Upper lobe of left lung (tissue), 6 donors: Measurements from ENCODE around the gene DKK1. TPM values are rescaled to one million over a fixed set of nuclear protein-coding genes. Genes with fewer than 3 reads are reported as not detected.
"Not testable (repeated sequence)": the region's sequence is repeated elsewhere in the genome, so short reads cannot be mapped to it uniquely, and the experiment has no call there.

Experiments
- ATAC-seq, 2 donors: fragments of 200-7000 bp; cut with Tn5 transposase; one replicate each; pipeline ENCODE4 v1.9.1; 2022; ENCODE audit warnings: mild to moderate bottlenecking in 2 of 2, moderate library complexity in 2 of 2; ENCODE audit not compliant: low FRiP score in 2 of 2
- DNase-seq, 2 donors: peaks; one replicate each; pipeline ENCODE4 v3.0.0-alpha.2; 2019 to 2020
- H3K27ac ChIP-seq, 4 donors: fragments of 200-600 bp; sonication (generic); one replicate each; pipeline ENCODE4 v1.5.1; 2016 to 2019
- H3K27me3 ChIP-seq, 4 donors: fragments of 200-600 bp; sonication (generic); one replicate each; pipeline ENCODE4 v1.5.1; 2017 to 2019
- H3K36me3 ChIP-seq, 4 donors: fragments of 200-600 bp; sonication (generic); one replicate each; pipeline ENCODE4 v1.5.1; 2016 to 2019
- H3K4me1 ChIP-seq, 4 donors: fragments of 200-600 bp; sonication (generic); one replicate each; pipeline ENCODE4 v1.5.1; 2018 to 2019
- H3K4me3 ChIP-seq, 4 donors: fragments of 200-600 bp; sonication (generic); one replicate each; pipeline ENCODE4 v1.5.1; 2017 to 2019; ENCODE audit warnings: mild to moderate bottlenecking in 2 of 4, moderate library complexity in 1 of 4
- H3K9me3 ChIP-seq, 4 donors: fragments of 200-600 bp; sonication (generic); one replicate each; pipeline ENCODE4 v1.5.1; 2018 to 2019
- CTCF ChIP-seq, 6 experiments: fragments of 450-650 bp in 4 of 6; fragments of 200-600 bp in 2 of 6; sonication (generic) in 2 of 6; IDR thresholded peaks; one replicate each; pipeline ENCODE4 v1.5.1; 2016 to 2019; ENCODE audit warnings: antibody characterized with exemption in 6 of 6
- EP300 ChIP-seq, 4 donors: sonication (generic); formaldehyde crosslinking; IDR thresholded peaks; one replicate each; pipeline ENCODE4 v1.5.1; 2017; ENCODE audit warnings: antibody characterized with exemption in 4 of 4, control low read depth in 2 of 4
- POLR2A ChIP-seq, 4 donors: fragments of 450-650 bp; IDR thresholded peaks; one replicate each; pipeline ENCODE4 v1.5.1; 2016 to 2017; ENCODE audit warnings: antibody characterized with exemption in 4 of 4, mild to moderate bottlenecking in 2 of 4
- POLR2AphosphoS5 ChIP-seq, 2 donors: sonication (generic); formaldehyde crosslinking; IDR thresholded peaks; one replicate each; pipeline ENCODE4 v1.5.1; 2017; ENCODE audit warnings: antibody characterized with exemption in 2 of 2
- WGBS, 2 donors: methylation state at CpG; one replicate each; pipeline ENCODE4 v1.1.5; 2017 to 2018; 5-methylcytosine and 5-hydroxymethylcytosine counted together
- total RNA-seq, 6 donors: library from RNA; depleted of rRNA in 4 of 6; stranded (reverse); fragments of >200 nt in 4 of 6; gene quantifications; one replicate each; pipeline versions ENCODE4 v1.1.0 to v1.2.1, GENCODE V29; 2016 to 2021
- donor health status: DM: no; HTN: no; CAD: no; lungs with moderate emphysema.
- donor health status: DM: no; HTN: yes; CAD: no; lungs with severe emphysema.

The DKK1 gene
- total RNA-seq, 6 donors from 2014 or later, result 3.1 to 11.7 (median 6.4) TPM; not detected in 2

- TF ChIP-seq EP300 (IDR thresholded peaks at IDR 0.05) (no peak), CTCF (IDR thresholded peaks at IDR 0.05) (no peak), POLR2AphosphoS5 (IDR thresholded peaks at IDR 0.05) (no peak), POLR2A (IDR thresholded peaks at IDR 0.05) (no peak)
- WGBS, 2 donors, result 83 to 85% methylated on average over 2 of the region's 2 CpGs
- Histone ChIP-seq H3K27me3 (no peaks in the 10 kb centered on the region), H3K36me3 (no peaks in the 10 kb centered on the region), H3K4me3 (no peak overlapping the region), H3K9me3 (no peaks in the 10 kb centered on the region), H3K4me1 (no peaks in the 10 kb centered on the region), H3K27ac (no peak overlapping the region)
- ATAC-seq, result no peak
- no peak for DNase-seq
Observed at GRCh38 chr10:52351914-52352330, 37.8 kb downstream of the DKK1 start.

- Histone ChIP-seq H3K4me3 (no peak overlapping the region), H3K27ac (no peak overlapping the region), H3K9me3 (no peaks in the 10 kb centered on the region), H3K27me3 (no peaks in the 10 kb centered on the region), H3K36me3 (no peaks in the 10 kb centered on the region), H3K4me1 (no peaks in the 10 kb centered on the region)
- DNase-seq (no peak), ATAC-seq (no peak)
- WGBS, 2 donors, result 84 to 85% methylated on average over 2 of the region's 2 CpGs
- no peak for TF ChIP-seq EP300 (IDR thresholded peaks at IDR 0.05)
- TF ChIP-seq CTCF (IDR thresholded peaks at IDR 0.05), result no peak
- TF ChIP-seq POLR2A (IDR thresholded peaks at IDR 0.05), result no peak
- no peak for TF ChIP-seq POLR2AphosphoS5 (IDR thresholded peaks at IDR 0.05)
Observed at GRCh38 chr10:52353205-52353604, 39.1 kb downstream of the DKK1 start.

- Histone ChIP-seq H3K36me3 (no peaks in the 10 kb centered on the region), H3K27ac (no peak overlapping the region), H3K4me3 (no peak overlapping the region), H3K9me3 (no peaks in the 10 kb centered on the region), H3K4me1 (no peaks in the 10 kb centered on the region), H3K27me3 (no peaks in the 10 kb centered on the region)
- DNase-seq, result no peak
- TF ChIP-seq EP300 (IDR thresholded peaks at IDR 0.05) (no peak), CTCF (IDR thresholded peaks at IDR 0.05) (no peak), POLR2A (IDR thresholded peaks at IDR 0.05) (no peak), POLR2AphosphoS5 (IDR thresholded peaks at IDR 0.05) (no peak)
- ATAC-seq, result no peak
- 22 to 33% methylated on average over 1 of the region's 1 CpG for WGBS, 2 donors
Observed at GRCh38 chr10:52353960-52354394, 39.9 kb downstream of the DKK1 start.

GRCh38 chr10:52357971-52358370 is 43.9 kb downstream of the DKK1 start:
- no peak overlapping the region for H3K4me3 ChIP-seq
- H3K36me3 ChIP-seq, result no peaks in the 10 kb centered on the region
- 24 to 33% methylated on average over 2 of the region's 2 CpGs for WGBS, 2 donors
- no peaks in the 10 kb centered on the region for H3K9me3 ChIP-seq
- no peak for ATAC-seq
- TF ChIP-seq EP300 (IDR thresholded peaks at IDR 0.05) (no peak), CTCF (IDR thresholded peaks at IDR 0.05) (no peak), POLR2A (IDR thresholded peaks at IDR 0.05) (no peak), POLR2AphosphoS5 (IDR thresholded peaks at IDR 0.05) (no peak)
- H3K27me3 ChIP-seq, result no peaks in the 10 kb centered on the region
- no peaks in the 10 kb centered on the region for H3K4me1 ChIP-seq
- H3K27ac ChIP-seq, result no peak overlapping the region
- DNase-seq, result no peak

GRCh38 chr10:52359441-52359840 is 45.4 kb downstream of the DKK1 start:
- Histone ChIP-seq H3K27me3 (no peaks in the 10 kb centered on the region), H3K36me3 (no peaks in the 10 kb centered on the region), H3K9me3 (no peaks in the 10 kb centered on the region), H3K4me3 (no peak overlapping the region), H3K27ac (no peak overlapping the region), H3K4me1 (no peaks in the 10 kb centered on the region)
- DNase-seq, result no peak
- no peak for ATAC-seq
- TF ChIP-seq POLR2A (IDR thresholded peaks at IDR 0.05) (no peak), CTCF (IDR thresholded peaks at IDR 0.05) (no peak), POLR2AphosphoS5 (IDR thresholded peaks at IDR 0.05) (no peak), EP300 (IDR thresholded peaks at IDR 0.05) (no peak)
- WGBS, 2 donors, result 46 to 69% methylated on average over 1 of the region's 1 CpG

GRCh38 chr10:52365547-52366432 is 51.7 kb downstream of the DKK1 start:
- WGBS, 2 donors, result 85 to 89% methylated on average over 18 to 21 of the region's 21 CpGs
- not testable (repeated sequence) for H3K27me3 ChIP-seq, H3K27ac ChIP-seq, H3K4me3 ChIP-seq, DNase-seq, H3K4me1 ChIP-seq, H3K36me3 ChIP-seq, H3K9me3 ChIP-seq, ATAC-seq
